Aorta (tissue), 5 donors: ENCODE data around the gene OR7A17. TPM values are rescaled to one million over a fixed set of nuclear protein-coding genes. Genes with fewer than 3 reads are reported as not detected.

Experiments used
- ATAC-seq: fragments of 200-7000 bp; cut with Tn5 transposase; one replicate; pipeline ENCODE4 v1.9.1; 2022; ENCODE audit warnings: moderate library complexity; ENCODE audit not compliant: low FRiP score
- DNase-seq, 2 donors: peaks; one replicate each; pipeline ENCODE4 v3.0.0-alpha.2; 2020
- H3K27ac ChIP-seq, 2 donors: one replicate each; pipeline ENCODE4 v1.5.1; 2013; ENCODE audit warnings: low read length in 2 of 2, mild to moderate bottlenecking in 2 of 2, moderate library complexity in 2 of 2, control low read depth in 1 of 2, inconsistent platforms in 1 of 2, low read depth in 1 of 2
- H3K27me3 ChIP-seq, 2 donors: one replicate each; pipeline ENCODE4 v1.6.1; 2013; ENCODE audit warnings: control low read depth in 1 of 2, low read length in 1 of 2, mild to moderate bottlenecking in 1 of 2, moderate library complexity in 1 of 2; ENCODE audit not compliant: insufficient read depth in 2 of 2, control insufficient read depth in 1 of 2
- H3K36me3 ChIP-seq, 2 donors: one replicate each; pipeline ENCODE4 v1.6.1; 2013; ENCODE audit warnings: control low read depth in 1 of 2, low read length in 1 of 2, mild to moderate bottlenecking in 1 of 2; ENCODE audit not compliant: insufficient read depth in 2 of 2, control insufficient read depth in 1 of 2
- H3K4me1 ChIP-seq, 2 donors: one replicate each; pipeline ENCODE4 v1.6.1; 2013; ENCODE audit warnings: low read length in 2 of 2, control low read depth in 1 of 2, mild to moderate bottlenecking in 1 of 2, moderate library complexity in 1 of 2; ENCODE audit not compliant: insufficient read depth in 2 of 2, control insufficient read depth in 1 of 2
- H3K4me3 ChIP-seq, 2 donors: one replicate each; pipeline ENCODE4 v1.5.1; 2013; ENCODE audit warnings: low read length in 2 of 2, control low read depth in 1 of 2, mild to moderate bottlenecking in 1 of 2
- H3K9me3 ChIP-seq: one replicate; pipeline ENCODE4 v1.6.1; 2013; ENCODE audit warnings: mild to moderate bottlenecking, low read length; ENCODE audit not compliant: control insufficient read depth
- WGBS, 2 donors: extraction: QIAGEN DNeasy Blood & Tissue Kit; methylation state at CpG; one replicate each; pipeline ENCODE4 v1.1.7; 2013; 5-methylcytosine and 5-hydroxymethylcytosine counted together
- intact Hi-C, 2 donors: fragments of 100-400 bp; cut with DNase I; formaldehyde crosslinking; loops; one replicate each; pipeline versions ENCODE4 v1.14.2 to v1.15.0; 2022
- polyA plus RNA-seq, 2 donors: library from polyadenylated mRNA; stranded (reverse); fragments of 200-250 nt; gene quantifications; one replicate each; pipeline ENCODE4 v1.2.3, GENCODE V29; 2013
- total RNA-seq, 2 donors: library from RNA; stranded (reverse); fragmentation: NEBNext Ultra II Directional; extraction: Animal tissue kit (Norgen Biotek cat#: 25700); gene quantifications; one replicate each; pipeline ENCODE4 v1.2.1, GENCODE V29; 2021
- donor health status: healthy with polysubstance abuse.
- donor health status: Bipolar disorder and iron deficiency.
- donor health status: DM: no; HTN: no; CAD: no.
- donor health status: DM: no; HTN: no; CAD: no.
- donor health status: DM: yes; HTN: yes; CAD: no.

Gene OR7A17
- total and polyA plus RNA-seq, 4 donors: not detected

DNA sequence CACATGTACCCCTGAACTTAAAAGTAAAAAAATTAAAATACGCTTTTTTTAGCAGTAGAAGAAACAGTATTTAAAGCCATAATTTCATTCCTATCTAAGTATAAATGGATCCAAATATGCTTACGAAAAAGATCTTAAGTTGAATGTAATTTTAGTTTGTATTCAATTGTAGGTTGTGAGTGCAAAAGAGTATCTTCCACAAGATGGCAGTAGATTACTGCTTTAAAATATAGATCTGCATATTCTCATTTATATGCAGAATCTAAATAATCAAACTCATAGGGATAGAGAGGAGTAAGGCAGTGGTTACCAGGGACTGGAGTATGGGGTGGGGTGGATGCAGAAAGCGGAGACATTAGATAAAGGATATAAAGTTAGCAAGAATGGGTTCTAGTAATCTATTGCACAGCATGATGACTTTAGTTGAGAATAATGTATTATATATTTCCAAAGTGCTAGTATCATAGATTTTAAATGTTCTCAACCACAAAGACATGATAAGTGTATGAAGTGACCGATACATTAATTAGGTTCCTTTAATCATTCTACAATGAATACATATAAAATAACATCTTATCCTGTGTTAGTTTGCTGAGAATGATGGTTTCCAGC is 14.2 kb downstream of the OR7A17 start:
- WGBS, 2 donors: 69 to 71% methylated on average over 4 of the region's 4 CpGs
- intact Hi-C loops: no loop called here
- DNase-seq (no peak), ATAC-seq (no peak)
- Histone ChIP-seq H3K36me3 (no peaks in the 10 kb centered on the region), H3K9me3 (peaks cover 3% of the 10 kb centered on the region), H3K4me3 (no peak overlapping the region), H3K27ac (no peak overlapping the region), H3K4me1 (no peaks in the 10 kb centered on the region), H3K27me3 (no peaks in the 10 kb centered on the region)

DNA sequence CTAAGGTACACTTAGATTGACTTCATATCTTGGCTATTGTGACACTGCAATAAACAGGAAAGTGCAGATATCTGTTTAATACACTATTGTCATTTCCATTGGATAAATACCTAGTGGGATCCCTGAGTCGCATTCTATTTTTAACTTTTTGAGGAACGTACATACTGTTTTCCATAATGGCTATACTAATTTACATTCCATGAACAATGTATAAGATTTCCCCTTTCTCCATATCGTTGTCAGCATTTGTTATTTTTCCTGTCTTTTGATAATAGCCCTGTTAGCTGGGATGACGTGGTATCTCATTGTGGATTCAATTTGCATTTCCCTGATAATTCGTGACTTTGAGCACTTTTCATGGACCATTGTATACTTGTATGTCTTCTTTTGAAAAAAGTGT is 17.4 kb downstream of the OR7A17 start:
- H3K27ac ChIP-seq: no peak overlapping the region
- no peak for DNase-seq
- no peaks in the 10 kb centered on the region for H3K4me1 ChIP-seq
- ATAC-seq: no peak
- H3K36me3 ChIP-seq: no peaks in the 10 kb centered on the region
- H3K4me3 ChIP-seq: no peak overlapping the region
- H3K27me3 ChIP-seq: no peaks in the 10 kb centered on the region
- 71 to 73% methylated on average over 5 of the region's 5 CpGs for WGBS, 2 donors
- H3K9me3 ChIP-seq: peaks cover 3% of the 10 kb centered on the region
- intact Hi-C loops: no loop called here

DNA sequence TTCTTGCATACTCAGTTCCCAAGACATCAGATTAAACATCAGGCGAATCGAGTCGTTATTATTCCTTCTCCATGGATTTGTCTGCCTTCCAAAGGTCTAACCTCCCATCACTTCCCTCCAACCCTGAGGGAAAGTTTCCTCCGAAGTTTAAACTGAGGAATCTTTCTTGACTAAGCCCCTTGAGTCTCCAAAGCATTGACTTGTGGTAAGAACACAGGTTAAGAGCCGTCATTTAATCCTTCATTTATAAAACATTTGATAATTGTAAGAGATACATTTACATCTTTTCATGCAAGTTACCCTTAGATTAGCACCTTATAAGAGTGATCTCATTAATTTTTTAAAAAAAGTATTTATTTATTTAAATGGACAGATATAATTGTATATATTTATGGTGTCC is 37.1 kb downstream of the OR7A17 start, which contains the start of gene OR7A10:
Gene OR7A10 (minus strand): TSS at position 101 of the 400 bp plus-strand sequence. CDS start 7,045 bp downstream, outside the sequence.
- DNase-seq (no peak), ATAC-seq (no peak)
- intact Hi-C loops: no loop called here
- no peak within 1 kb of the TSS for H3K27ac ChIP-seq
- no peaks in the 10 kb centered on the region for H3K36me3 ChIP-seq
- H3K27me3 ChIP-seq: no peaks in the 10 kb centered on the region
- no peaks in the 10 kb centered on the region for H3K4me1 ChIP-seq
- no peak within 1 kb of the TSS for H3K4me3 ChIP-seq
- H3K9me3 ChIP-seq: peaks cover 3% of the 10 kb centered on the region
- 75 to 78% methylated on average over 5 of the region's 5 CpGs for WGBS, 2 donors

GRCh38 chr19:14843578-14843977 is 42.4 kb downstream of the OR7A17 start:
- no peak for DNase-seq
- Histone ChIP-seq H3K9me3 (no peaks in the 10 kb centered on the region), H3K27ac (no peak overlapping the region), H3K36me3 (no peaks in the 10 kb centered on the region), H3K4me3 (no peak overlapping the region), H3K4me1 (no peaks in the 10 kb centered on the region), H3K27me3 (no peaks in the 10 kb centered on the region)
- intact Hi-C loops: no loop called here
- 17 to 18% methylated on average over 6 of the region's 6 CpGs for WGBS, 2 donors
- ATAC-seq: no peak

GRCh38 chr19:14843169-14843568 is 42.8 kb downstream of the OR7A17 start:
- Histone ChIP-seq H3K27me3 (no peaks in the 10 kb centered on the region), H3K4me1 (no peaks in the 10 kb centered on the region), H3K9me3 (no peaks in the 10 kb centered on the region), H3K36me3 (no peaks in the 10 kb centered on the region), H3K27ac (no peak overlapping the region), H3K4me3 (no peak overlapping the region)
- WGBS, 2 donors: 32 to 37% methylated on average over 2 of the region's 2 CpGs
- DNase-seq (no peak), ATAC-seq (no peak)
- intact Hi-C loops: no loop called here

DNA sequence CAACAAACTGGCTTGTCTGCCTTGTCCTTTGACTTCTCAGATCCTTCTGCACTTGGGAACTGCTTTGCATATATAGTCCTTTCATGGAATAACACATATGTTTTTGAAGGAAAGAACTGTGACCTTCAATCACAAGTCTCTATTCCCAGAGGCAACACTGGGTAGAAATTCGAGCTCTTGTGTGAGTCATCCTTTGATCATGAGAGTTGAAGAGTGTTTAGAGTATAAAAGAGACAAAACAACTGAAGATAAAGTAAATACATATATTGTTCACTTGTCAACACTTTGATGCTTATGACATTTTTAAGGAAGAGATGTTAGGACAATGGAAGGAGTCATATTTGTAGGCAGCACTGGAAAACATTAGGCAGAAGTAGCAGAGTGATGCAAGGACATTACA is 45.7 kb downstream of the OR7A17 start:
- intact Hi-C loops: no loop called here
- Histone ChIP-seq H3K27me3 (no peaks in the 10 kb centered on the region), H3K27ac (no peak overlapping the region), H3K9me3 (no peaks in the 10 kb centered on the region), H3K4me3 (no peak overlapping the region), H3K36me3 (no peaks in the 10 kb centered on the region), H3K4me1 (no peaks in the 10 kb centered on the region)
- WGBS, 2 donors: 7 to 14% methylated on average over 1 of the region's 1 CpG
- ATAC-seq: no peak
- DNase-seq: no peak

- H3K27me3 ChIP-seq: no peaks in the 10 kb centered on the region
- H3K36me3 ChIP-seq: no peaks in the 10 kb centered on the region
- no peaks in the 10 kb centered on the region for H3K9me3 ChIP-seq
- no peak for DNase-seq
- ATAC-seq: no peak
- H3K4me3 ChIP-seq: no peak overlapping the region
- no peaks in the 10 kb centered on the region for H3K4me1 ChIP-seq
- intact Hi-C loops: no loop called here
- H3K27ac ChIP-seq: no peak overlapping the region
- WGBS, 2 donors: 66 to 68% methylated on average over 4 of the region's 4 CpGs
Observed at GRCh38 chr19:14837391-14837790, 48.5 kb downstream of the OR7A17 start.

- no peaks in the 10 kb centered on the region for H3K36me3 ChIP-seq
- WGBS, 2 donors: 6% methylated on average over 1 of the region's 1 CpG
- intact Hi-C loops: no loop called here
- ATAC-seq (no peak), DNase-seq (no peak)
- H3K4me1 ChIP-seq: no peaks in the 10 kb centered on the region
- no peaks in the 10 kb centered on the region for H3K9me3 ChIP-seq
- H3K4me3 ChIP-seq: no peak within 1 kb of the TSS
- no peak within 1 kb of the TSS for H3K27ac ChIP-seq
- no peaks in the 10 kb centered on the region for H3K27me3 ChIP-seq
Observed at GRCh38 chr19:14835011-14835410, 50.9 kb downstream of the OR7A17 start, which contains the start of the genes OR7A5 and OR7C1. TSS of gene OR7A5 (minus strand) at chr19:14835185. CDS start at chr19:14828241, 6,944 bp downstream. TSS of gene OR7C1 (minus strand) at chr19:14835185. CDS start at chr19:14800136, 35,049 bp downstream.

- ATAC-seq: no peak
- Histone ChIP-seq H3K4me3 (no peak overlapping the region), H3K4me1 (no peaks in the 10 kb centered on the region), H3K27ac (no peak overlapping the region), H3K9me3 (no peaks in the 10 kb centered on the region), H3K27me3 (no peaks in the 10 kb centered on the region), H3K36me3 (no peaks in the 10 kb centered on the region)
- intact Hi-C loops: no loop called here
- 40 to 62% methylated on average over 4 of the region's 4 CpGs for WGBS, 2 donors
- DNase-seq: no peak
Observed at GRCh38 chr19:14830702-14831101, 55.2 kb downstream of the OR7A17 start.
